GM21528 (cell line): ENCODE results near the gene MAX.
A peak's percentile ranks its signal among the peaks of the same experiment; 100 is the strongest.

Source experiments
- ATAC-seq: cut with Tn5 transposase; IDR thresholded peaks from one replicate; pipeline ENCODE4 v1.9.1; 2021; ENCODE audit warnings: mild to moderate bottlenecking, moderate library complexity; ENCODE audit not compliant: unreplicated experiment, low FRiP score

MAX gene

DNA sequence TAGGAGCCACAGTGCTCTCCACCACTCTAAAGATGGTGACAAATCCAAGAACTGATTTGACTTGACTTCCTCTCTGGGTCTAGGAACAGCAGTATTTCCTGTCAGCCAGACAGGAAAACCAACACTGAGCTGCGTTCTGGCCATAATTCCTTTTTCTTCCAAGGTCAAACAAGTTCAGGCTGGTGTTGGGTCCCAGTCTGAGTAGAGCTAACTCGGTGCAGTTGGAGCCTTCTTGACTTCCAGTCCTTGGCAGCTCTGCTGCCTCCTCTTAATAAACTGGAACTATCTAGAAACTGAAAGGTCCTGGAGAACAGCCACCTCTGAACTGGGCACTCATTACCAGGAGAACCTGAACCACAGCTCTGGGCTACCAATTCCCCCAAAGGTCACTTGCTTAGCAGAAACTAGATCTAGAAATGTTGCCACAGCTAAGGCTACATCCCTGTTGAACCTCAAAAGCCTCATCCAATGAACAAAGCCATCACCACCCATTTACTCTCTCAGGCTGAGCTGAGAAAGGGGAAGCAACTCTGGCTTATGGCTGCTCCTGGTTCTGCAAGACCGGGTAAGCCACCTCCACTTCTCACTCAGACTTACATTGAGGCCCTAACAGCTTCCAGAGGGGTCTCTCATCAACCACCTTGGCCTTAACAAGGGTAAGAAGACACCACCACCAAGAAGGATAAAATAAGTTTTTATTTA lies 27.7 kb downstream of the MAX start:
- ATAC-seq = no peak

DNA sequence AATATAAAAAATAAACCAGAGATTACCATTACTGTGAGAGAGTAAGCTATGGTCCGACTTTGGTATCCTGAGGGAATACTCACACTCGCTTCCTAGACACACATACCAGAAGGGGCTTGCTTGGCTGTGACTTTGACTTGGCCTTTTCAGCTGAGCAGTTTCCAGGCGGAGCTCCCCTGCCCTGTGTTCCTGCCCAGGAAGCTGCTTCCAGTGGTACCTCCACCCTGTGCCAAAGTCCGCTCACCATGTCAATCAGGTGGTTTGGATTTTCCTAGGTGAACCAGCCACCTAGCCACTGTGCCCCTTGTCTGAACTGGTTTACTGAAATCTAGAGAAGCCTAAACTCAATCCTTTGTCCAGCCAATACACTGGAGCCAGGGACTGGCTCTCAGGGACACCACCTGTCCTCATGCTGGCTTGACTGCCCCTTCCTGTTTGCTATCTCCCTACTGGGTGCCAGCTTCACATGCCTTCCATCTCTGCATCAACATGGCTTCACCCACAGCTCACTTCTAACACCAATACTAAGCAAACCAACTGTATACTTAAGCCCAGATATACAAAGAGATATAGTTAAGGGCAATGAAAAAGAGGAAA lies 28.6 kb downstream of the MAX start:
- ATAC-seq = no peak

DNA sequence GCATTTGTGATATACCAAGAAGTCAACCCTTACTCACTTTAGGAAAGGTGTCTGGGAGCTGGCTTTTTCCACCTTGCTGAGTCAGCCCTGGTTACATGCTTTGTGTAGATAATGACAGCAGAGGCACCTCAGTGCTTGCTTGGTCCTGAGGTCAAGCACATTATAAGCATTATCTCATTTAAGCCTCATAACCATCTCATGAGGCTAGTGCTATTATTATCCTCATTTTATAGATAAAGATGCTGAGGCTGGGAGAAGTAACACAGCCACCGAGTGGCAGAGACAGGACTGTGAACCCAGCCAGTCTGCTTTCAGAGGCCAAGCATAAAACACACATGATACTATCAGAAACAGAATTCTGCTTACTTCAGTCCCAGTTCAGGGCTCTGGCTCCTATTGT lies 29.4 kb downstream of the MAX start:
- ATAC-seq = no peak

DNA sequence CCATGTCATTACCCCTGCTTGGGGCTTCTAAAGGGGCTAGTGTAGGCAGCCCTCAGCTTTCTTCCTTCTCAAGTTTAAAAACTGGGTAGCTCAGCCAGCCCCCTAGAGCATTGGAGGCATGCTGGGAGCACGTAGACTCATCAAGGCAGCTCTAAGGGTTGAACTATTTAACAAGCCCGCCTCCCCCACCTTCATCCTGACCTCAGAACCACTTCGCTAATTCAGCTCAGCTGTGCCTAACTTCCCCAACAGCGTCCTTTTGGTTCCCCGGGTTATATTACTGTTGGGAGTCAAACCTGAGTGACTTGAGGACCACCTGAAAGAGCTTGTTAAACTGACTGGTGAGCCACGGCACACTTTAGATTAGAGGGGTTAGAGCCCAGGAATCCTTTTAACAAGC lies 30.1 kb downstream of the MAX start:
- ATAC-seq = no peak

DNA sequence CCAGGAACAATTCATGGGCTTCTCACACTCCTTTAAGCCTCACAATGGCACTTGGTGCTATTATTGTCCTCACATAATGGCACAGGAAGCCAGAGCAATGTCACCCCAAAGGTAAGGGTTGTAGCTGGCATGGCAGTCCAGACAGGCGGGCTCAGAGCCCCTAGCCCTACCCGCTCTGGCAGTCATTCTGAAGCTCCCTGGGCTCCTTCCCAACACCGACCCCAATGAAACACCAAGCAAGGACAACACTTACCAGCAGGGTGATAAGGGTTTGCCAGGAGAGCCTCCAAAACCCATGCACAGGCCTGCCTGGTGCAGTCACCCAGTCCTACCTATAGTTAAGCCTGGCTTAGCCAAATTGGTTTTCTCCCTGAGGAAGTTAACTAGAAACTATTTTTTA lies 30.8 kb downstream of the MAX start:
- no peak for ATAC-seq

DNA sequence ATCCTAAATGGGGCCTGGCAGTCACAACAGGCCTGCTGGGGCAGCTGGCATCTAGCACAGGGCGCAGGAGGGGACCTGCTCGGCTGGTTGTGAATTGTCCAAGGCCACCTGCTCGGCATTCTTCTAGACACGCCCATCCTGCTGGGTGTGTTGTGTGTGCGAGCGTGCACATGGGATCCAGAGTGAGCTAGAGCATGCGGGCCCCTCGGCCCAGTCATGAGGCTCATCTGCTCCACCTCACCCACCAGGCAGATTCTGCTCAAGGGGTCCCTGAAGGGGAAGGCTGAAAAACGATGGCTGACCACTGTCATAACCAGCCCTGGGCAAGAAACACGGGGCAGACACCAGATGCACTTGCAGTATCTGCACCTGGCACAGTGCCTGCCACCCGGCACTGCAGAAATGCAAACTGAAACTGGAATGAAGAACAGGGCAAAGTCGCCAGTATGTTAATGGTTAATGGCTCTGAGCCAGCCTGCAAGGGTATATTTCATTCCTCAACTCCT lies 31.8 kb downstream of the MAX start:
- ATAC-seq = no peak

DNA sequence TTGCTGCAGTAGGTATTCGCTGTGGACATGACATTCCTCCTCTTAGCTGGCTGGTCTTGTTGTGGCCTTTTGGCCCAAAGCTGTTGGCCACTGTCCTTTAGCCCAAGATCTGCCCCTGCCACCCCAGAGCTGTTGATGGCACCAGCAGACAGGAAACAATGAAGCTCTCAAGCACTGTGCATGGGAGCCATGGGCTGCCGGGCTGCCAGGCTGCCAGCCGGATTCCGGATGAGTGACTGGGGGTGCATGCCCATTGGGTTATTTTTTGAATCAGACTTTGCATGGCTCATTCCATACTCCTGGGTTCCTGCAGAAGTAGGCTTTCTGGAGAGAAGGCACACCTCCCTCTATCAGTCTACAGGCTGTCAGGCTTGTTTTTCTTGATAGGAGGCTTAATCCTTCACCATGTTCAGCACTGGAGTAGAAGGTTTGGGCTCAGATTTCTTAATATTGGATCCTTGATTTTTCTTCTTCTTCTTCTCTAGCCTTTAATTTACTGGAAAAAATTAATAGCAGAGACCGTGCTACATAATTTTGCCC lies 32.4 kb downstream of the MAX start:
- no peak for ATAC-seq

DNA sequence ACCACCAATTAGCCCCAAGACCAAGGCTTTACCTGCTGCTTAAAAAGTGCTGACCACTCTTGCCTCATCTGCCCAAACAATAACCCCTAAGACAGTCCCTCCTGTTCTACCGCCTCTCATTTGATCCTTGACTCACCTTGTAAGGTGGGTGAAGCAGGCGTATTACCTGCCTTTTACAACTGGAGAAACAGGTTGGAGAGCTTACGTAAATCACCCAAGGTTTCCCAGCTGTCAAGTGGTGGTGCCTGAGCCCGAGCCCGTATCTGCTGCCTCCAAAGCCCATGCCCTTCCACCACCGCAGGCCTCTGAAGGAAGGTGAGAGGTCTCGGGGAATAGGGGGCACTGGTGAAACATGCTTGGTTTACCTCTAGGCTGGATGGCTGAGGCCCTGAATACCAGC lies 36.6 kb downstream of the MAX start:
- no peak for ATAC-seq

DNA sequence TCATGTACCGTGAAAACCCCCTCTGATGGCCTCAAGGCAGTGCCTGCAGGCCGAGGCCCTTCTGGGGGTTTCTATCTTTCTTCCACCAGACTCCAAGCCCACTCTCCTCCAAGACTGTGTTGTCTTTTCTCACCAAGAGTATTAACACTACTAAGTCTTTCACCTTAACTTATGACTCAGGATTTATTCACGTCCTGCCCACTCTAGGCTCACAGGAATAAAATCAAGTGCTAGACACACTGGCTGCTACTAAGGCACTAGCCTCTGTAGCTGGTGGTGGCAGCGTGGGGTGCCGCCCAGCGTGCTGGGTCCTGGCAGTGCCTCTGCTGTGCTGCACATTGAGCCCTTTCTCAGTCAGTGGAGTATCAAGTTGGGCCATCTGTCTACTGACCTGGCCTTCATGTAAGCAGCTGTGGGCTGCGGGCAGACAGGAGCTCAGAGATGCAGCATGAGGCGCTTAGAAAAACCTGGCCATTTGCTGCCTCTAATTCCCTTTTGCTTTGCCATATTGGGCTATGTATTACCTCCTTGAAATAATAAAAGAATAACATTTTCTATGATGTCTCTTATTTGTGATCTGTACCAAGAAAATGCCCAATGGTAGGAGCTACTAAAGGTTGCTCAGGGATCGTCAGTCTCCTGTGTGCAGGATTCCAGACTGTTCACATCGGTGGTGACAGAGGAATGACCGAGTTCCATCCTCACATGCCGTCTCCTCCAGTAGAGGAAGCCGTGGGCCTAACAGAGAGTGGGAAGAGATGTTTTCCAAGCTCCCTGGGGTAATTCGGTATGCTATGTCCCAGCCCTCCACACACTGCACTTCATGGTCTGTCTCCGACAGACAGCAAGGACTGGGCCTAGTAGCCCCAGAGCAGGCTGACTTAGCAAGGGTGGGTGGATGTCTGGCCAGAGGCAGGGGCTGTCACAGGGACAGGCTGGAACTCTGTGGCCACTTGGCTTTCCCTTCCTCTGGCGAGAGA lies 39.9 kb downstream of the MAX start:
- no peak for ATAC-seq

DNA sequence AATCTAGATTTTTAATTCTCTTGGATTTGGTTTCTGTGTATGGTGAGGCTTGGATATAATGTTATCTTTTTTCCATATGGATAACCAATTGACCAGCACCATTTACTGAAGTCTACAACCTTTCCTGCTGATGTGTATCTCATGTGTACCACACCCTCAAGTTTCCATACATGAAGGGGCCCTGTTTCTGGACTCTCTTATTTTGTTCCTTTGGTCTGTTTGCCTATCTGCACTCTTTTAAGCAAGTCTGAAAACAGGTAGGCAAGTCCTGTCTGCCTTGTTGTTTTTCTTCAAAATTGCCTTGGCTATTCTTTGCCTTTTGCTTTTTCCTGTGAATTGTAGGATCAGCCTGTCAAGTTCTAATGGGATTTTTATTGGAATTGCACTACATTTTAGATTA lies 44.6 kb downstream of the MAX start:
- no peak for ATAC-seq

DNA sequence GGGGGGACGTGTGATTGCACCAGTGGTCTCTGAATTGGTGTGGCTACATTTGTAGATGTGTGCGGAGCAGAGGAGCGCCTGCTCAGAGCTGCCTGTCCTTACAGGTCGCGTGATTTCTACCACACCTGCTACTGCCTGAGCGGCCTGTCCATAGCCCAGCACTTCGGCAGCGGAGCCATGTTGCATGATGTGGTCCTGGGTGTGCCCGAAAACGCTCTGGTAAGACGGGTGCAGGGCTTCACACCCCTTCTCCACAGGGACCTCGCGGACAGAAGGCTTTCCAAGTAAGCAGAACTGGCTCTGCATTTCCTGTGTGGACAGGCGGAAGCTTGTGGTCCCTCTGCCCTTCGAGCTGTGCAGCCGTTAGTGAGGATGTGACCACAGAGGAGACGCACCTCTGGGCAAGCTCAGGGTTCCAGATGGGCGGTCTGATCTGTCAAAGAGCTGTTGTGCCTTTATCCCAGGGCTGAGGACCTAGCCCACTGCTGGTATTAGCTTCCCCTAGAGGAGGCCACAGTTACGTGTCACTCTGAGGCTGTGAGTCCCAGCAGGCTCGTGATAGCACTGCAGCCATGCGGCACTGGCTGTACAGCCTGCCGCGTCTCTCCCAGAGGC lies 47.7 kb downstream of the MAX start:
- no peak for ATAC-seq

DNA sequence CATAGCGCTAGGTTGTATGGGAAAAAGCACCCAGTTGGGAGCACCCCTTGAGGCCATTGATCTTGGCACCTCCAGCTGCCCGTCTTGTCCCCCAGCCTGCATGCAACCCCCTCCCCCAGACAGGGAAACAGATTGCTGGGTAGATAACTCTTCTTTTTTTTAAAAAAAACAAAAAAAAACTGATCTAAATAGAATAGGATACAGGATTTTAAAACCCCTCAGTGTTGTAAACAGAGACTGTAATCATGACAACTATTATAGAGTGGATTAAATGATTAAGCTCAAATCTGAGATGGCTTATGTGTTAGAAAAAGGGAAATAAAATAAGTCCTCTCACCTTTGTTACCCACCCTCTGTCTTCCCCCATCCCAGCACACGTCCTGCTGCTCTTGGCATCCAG lies 48.9 kb downstream of the MAX start:
- no peak for ATAC-seq

DNA sequence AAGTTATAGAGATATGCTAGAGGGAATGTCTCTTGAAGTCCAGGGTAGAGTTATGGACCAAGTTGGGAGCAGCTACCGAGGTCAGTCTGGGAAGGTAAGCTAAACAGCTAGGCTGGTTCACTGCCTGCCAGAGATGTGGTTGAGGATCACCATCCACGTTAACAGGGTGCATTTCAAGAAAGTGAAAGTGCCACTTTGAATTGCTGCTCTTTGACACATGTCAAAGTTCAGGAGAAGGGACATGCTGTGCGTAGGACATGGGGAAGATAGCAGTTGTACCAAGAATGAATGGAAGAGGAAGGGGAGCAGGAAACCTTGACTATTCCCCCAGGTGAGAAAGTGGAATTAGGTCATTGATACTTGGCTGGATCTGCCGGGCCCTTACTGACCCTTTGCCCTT lies 49.5 kb downstream of the MAX start:
- no peak for ATAC-seq

DNA sequence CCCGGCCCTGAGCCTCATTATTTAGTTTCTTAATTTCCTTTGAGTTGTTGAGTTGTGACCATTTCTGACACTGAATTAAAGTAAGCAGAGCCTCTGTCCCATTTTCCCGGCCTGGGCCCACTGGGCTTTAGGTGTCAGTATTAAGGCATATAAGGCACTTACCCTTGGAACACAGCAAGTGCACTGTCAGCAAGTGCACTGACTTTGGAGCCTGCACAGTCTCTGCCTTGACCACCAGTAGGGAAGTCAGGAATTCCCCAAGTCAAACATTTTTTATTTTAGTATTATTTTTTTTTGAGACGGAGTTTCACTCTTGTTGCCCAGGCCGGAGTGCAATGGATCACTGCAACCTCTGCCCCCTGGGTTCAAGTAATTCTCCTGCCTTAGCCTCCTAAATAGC lies 56.6 kb downstream of the MAX start:
- no peak for ATAC-seq

DNA sequence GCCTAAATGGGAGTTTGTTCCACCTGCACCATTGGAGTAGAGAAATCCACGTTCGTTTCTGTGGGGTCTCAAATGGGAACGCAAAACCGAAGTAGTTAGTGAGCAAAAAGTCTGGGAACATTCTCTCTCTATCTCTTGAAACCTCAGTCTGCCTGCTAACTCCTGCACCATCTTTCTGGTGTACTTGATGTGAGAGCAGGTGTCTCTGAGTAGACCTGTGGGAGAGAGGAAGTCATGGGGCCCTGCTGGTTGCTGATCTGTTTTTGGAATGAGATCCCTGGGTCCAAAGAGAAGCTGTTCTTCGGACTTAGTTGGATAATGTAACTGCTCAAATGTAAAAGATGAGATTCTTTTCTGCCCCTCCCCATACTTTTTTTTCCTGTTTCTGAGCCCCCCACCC lies 57.3 kb downstream of the MAX start:
- no peak for ATAC-seq

DNA sequence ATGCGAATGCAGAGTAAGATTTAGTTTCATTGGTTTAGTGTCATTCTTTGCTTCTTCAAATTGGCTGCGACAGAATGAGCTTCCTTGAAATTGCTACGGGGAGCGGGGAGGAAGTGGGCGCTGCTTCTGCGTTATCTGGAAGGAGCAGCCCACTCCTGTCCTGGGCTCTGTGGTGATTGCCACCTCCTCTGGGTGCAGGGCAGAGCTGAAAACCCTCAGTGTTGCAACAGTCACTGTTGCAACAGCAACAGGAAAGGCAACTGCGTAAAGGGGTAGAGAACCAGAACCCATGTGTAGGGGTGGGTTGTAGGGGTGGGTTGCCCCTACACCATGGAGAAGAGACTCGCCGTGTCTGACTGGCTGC lies 57.7 kb downstream of the MAX start:
- ATAC-seq = no peak

DNA sequence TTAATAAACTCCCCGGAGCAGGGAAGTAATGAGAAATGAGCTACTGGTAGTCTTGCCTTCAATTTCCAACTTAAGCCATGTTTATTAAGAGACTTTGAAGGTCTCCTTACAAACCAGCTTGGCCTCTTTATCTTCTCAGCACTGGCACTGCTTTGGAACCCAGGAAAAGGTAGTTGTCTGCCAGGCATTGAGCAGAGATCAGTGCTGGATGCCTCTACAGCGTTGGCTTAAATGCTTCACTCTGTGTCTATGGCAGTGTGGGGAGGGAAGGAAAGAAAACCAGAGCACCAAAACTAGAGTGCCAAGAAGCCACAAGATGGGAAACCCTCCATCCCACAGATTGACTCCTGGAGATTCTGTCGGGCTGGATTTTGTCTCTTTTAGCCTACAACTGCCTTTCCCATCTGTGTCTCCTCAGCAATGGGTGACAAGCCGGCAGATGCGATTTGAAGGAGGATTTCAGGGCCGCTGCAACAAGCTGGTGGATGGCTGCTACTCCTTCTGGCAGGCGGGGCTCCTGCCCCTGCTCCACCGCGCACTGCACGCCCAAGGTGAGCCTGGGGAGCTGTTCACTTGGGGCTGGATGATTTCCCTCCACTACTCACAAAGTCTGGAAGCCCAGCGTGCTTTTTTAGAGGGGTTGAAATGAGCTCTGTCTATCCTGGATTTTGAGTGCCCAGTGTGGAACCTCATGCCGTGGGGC lies 58.3 kb downstream of the MAX start:
- ATAC-seq = no peak

DNA sequence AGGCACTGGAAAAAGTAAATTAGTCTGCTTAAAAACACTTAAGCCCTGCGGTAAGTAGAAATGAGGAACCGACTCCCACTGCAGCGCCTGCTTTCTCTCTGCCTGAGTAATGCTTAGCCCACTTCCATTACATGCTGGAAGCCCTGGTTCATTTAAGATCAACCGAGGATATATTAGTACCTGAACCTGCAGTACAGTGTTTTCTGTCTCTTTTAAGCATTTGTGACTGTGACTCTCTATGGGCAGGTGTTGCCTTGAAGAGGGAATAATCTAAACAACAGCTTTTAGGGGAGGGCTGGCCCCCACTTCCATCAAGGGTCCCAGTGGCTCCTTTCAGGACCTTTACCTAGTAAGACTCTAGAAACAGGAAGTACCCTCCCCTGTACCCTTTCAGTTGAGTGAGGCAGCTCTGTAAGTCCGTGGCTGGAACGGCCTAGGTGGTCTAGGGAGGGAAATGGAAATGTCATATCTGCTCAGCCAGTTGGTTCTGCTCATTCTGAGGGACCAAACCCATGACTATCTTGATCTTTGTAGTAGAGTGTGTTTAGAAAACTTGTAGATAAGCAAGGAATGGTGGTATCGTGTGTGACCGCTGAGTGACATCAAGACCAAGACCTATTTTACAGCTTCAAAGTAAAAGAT lies 59.5 kb downstream of the MAX start:
- peak; percentile 58 for ATAC-seq

DNA sequence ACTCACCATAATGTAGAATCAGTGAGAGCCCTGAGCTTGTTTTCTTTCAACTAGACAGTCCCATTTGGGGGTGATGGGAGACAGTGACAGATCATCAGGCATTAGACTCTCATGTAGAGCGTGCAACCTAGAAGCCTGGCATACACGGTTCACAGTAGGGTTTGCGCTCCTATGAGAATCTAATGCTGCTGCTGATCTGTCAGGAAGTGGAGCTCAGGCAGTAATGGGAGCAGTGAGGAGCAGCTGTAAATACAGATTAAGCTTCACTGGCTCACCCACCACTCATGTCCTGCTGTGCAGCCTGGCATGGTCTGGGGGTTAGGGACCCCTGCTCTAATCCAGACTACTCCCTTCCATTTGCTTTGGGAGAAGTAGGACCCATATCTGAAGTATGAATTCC lies 60.0 kb downstream of the MAX start:
- peak; percentile 20 for ATAC-seq
